Testis (tissue), 3 donors: ENCODE results near the gene TEX44. TPM values are rescaled to one million over a fixed set of nuclear protein-coding genes. Genes with fewer than 3 reads are reported as not detected.
"Not testable (repeated sequence)": the region's sequence is repeated elsewhere in the genome, so short reads cannot be mapped to it uniquely, and the experiment has no call there.

ENCODE experiments used
- DNase-seq: peaks from one replicate; pipeline ENCODE4 v3.0.0-alpha.2; 2019
- H3K27ac ChIP-seq, 2 donors: fragments of 200-600 bp; sonication (generic); one replicate each; pipeline ENCODE4 v1.5.1; 2019
- H3K27me3 ChIP-seq: fragments of 200-600 bp; sonication (generic); one replicate; pipeline ENCODE4 v1.5.1; 2019
- H3K36me3 ChIP-seq: fragments of 200-600 bp; sonication (generic); one replicate; pipeline ENCODE4 v1.5.1; 2017; ENCODE audit warnings: low read depth; ENCODE audit errors: missing control alignments
- H3K4me1 ChIP-seq: fragments of 200-600 bp; sonication (generic); one replicate; pipeline ENCODE4 v1.5.1; 2019
- H3K4me3 ChIP-seq, 2 donors: fragments of 200-600 bp; sonication (generic); one replicate each; pipeline ENCODE4 v1.5.1; 2017 to 2019
- H3K9me3 ChIP-seq: fragments of 200-600 bp; sonication (generic); one replicate; pipeline ENCODE4 v1.5.1; 2017
- POLR2A ChIP-seq: fragments of 450-650 bp; IDR thresholded peaks from one replicate; pipeline ENCODE4 v1.6.1; 2017; ENCODE audit warnings: antibody characterized with exemption, mild to moderate bottlenecking, moderate library complexity
- WGBS, 2 donors: methylation state at CpG; one replicate each; pipeline ENCODE4 v1.1.5; 2018; 5-methylcytosine and 5-hydroxymethylcytosine counted together
- intact Hi-C: fragments of 100-400 bp; cut with DNase I; formaldehyde crosslinking; loops from one replicate; pipeline ENCODE4 v1.15.1; 2023; ENCODE audit warnings: low total_unique reads
- polyA plus RNA-seq: library from polyadenylated mRNA; stranded (reverse); fragments of 350-450 nt; fragmentation: Illumina TruSeq; extraction: RNeasy Lipid Tissue Mini Kit (QIAGEN cat#74804); gene quantifications from one replicate; pipeline ENCODE4 v1.2.3, GENCODE V29; 2014; ENCODE audit warnings: low read depth, low replicate concordance; ENCODE audit not compliant: insufficient read depth
- total RNA-seq, 2 donors: library from RNA; depleted of rRNA; stranded (reverse); fragments of >200 nt; gene quantifications; one replicate each; pipeline ENCODE4 v1.2.3, GENCODE V29; 2016
- TF ChIP-seq, protein P1 (sequence below), 3 experiments: fragments of 450-650 bp in 2 of 3; fragments of 200-600 bp in 1 of 3; sonication (generic) in 1 of 3; IDR thresholded peaks; one replicate each; pipeline ENCODE4 v1.5.1; 2016 to 2019; ENCODE audit warnings: antibody characterized with exemption in 3 of 3, mild to moderate bottlenecking in 2 of 3, moderate library complexity in 1 of 3

TEX44 gene
- total and polyA plus RNA-seq, 3 donors from 2014 or later: 84.4 to 248 (median 166) TPM

GRCh38 chr2:231565887-231566594 is 26.6 kb upstream of the TEX44 start:
- H3K4me3 ChIP-seq: no peak overlapping the region
- TF ChIP-seq, protein P1, sequence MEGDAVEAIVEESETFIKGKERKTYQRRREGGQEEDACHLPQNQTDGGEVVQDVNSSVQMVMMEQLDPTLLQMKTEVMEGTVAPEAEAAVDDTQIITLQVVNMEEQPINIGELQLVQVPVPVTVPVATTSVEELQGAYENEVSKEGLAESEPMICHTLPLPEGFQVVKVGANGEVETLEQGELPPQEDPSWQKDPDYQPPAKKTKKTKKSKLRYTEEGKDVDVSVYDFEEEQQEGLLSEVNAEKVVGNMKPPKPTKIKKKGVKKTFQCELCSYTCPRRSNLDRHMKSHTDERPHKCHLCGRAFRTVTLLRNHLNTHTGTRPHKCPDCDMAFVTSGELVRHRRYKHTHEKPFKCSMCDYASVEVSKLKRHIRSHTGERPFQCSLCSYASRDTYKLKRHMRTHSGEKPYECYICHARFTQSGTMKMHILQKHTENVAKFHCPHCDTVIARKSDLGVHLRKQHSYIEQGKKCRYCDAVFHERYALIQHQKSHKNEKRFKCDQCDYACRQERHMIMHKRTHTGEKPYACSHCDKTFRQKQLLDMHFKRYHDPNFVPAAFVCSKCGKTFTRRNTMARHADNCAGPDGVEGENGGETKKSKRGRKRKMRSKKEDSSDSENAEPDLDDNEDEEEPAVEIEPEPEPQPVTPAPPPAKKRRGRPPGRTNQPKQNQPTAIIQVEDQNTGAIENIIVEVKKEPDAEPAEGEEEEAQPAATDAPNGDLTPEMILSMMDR (IDR thresholded peaks at IDR 0.05): no peak
- no peak for TF ChIP-seq POLR2A
- no peak overlapping the region for H3K27ac ChIP-seq
- intact Hi-C loops: no loop called here
- no peaks in the 10 kb centered on the region for H3K4me1 ChIP-seq
- no peaks in the 10 kb centered on the region for H3K9me3 ChIP-seq
- no peak for DNase-seq
- 82 to 89% methylated on average over 4 of the region's 4 CpGs for WGBS, 2 donors
- no peaks in the 10 kb centered on the region for H3K36me3 ChIP-seq
- H3K27me3 ChIP-seq: no peaks in the 10 kb centered on the region

GRCh38 chr2:231567159-231567558 is 25.5 kb upstream of the TEX44 start:
- no peaks in the 10 kb centered on the region for H3K9me3 ChIP-seq
- H3K27ac ChIP-seq: no peak overlapping the region
- TF ChIP-seq, protein P1 (IDR thresholded peaks at IDR 0.05): no peak
- no peak for TF ChIP-seq POLR2A
- H3K27me3 ChIP-seq: no peaks in the 10 kb centered on the region
- 89 to 92% methylated on average over 3 of the region's 3 CpGs for WGBS, 2 donors
- H3K36me3 ChIP-seq: no peaks in the 10 kb centered on the region
- intact Hi-C loops: no loop called here
- DNase-seq: no peak
- no peak overlapping the region for H3K4me3 ChIP-seq
- H3K4me1 ChIP-seq: no peaks in the 10 kb centered on the region

DNA sequence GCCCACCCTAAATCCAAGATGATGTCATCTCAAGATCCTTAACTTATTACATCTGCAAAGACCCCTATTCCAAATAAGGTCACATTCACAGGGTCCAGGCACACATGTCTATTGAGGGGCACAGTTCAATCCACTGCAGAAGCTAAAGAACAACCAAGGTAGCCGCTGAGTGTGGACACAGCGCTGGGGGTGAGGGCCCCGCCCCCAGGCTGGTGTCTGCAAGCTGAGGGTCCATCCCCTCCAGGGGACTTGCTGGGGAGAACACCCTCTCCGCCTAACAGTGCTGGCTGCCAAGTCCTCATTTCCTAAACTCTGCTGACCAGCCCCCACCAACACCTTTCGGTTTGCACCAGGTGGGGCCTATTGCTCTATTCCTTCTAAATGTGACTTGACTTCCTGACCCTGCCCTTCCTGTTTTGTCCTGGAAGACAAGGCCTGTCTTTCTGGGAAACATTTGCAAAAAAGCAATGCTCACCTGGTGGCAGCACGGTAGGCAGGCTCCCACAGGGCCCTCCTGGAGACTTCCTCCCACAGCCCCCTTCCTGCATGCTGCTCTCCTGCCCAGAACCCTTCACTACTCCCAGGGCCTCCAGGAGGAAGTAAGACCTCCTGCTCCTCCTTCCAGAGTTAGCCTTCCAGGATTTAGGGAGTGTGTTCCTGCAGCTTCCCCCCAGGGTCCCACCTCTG is 24.4 kb upstream of the TEX44 start:
- intact Hi-C loops: no loop called here
- H3K27ac ChIP-seq: no peak overlapping the region
- 85 to 91% methylated on average over 6 of the region's 6 CpGs for WGBS, 2 donors

GRCh38 chr2:231568785-231569435 is 23.8 kb upstream of the TEX44 start:
- no peak overlapping the region for H3K4me3 ChIP-seq
- WGBS, 2 donors: 94 to 95% methylated on average over 7 of the region's 7 CpGs
- intact Hi-C loops: no loop called here
- no peak for DNase-seq
- no peaks in the 10 kb centered on the region for H3K27me3 ChIP-seq
- H3K9me3 ChIP-seq: no peaks in the 10 kb centered on the region
- H3K4me1 ChIP-seq: no peaks in the 10 kb centered on the region
- H3K27ac ChIP-seq: no peak overlapping the region
- TF ChIP-seq, protein P1 (IDR thresholded peaks at IDR 0.05): no peak
- no peak for TF ChIP-seq POLR2A
- H3K36me3 ChIP-seq: no peaks in the 10 kb centered on the region

More for the DNA sequence above, 24.4 kb upstream of the TEX44 start:
- Histone ChIP-seq H3K27me3 (no peaks in the 10 kb centered on the region), H3K4me1 (no peaks in the 10 kb centered on the region), H3K4me3 (no peak overlapping the region), H3K36me3 (no peaks in the 10 kb centered on the region), H3K9me3 (no peaks in the 10 kb centered on the region)
- no peak for DNase-seq
- TF ChIP-seq POLR2A: no peak
- TF ChIP-seq, protein P1 (IDR thresholded peaks at IDR 0.05): no peak

GRCh38 chr2:231570915-231571314 is 21.7 kb upstream of the TEX44 start:
- H3K27ac ChIP-seq, H3K36me3 ChIP-seq, H3K4me3 ChIP-seq, H3K9me3 ChIP-seq, H3K27me3 ChIP-seq, H3K4me1 ChIP-seq, DNase-seq, intact Hi-C loops: not testable (repeated sequence)
- WGBS, 2 donors: 92 to 95% methylated on average over 5 of the region's 5 CpGs
